SK-N-SH treated with all-trans-retinoic acid at 6 μM for 48 hours (cell line): ENCODE results near the gene SYNGAP1.

ENCODE experiments used
- ATAC-seq: fragments of 200-7000 bp; cut with Tn5 transposase; 3 replicates; pipeline ENCODE4 v1.9.1; 2020; ENCODE audit warnings: mild to moderate bottlenecking, moderate library complexity
- ARNTL ChIP-seq: fragments of 450-650 bp; formaldehyde crosslinking; IDR thresholded peaks from 2 replicates; pipeline ENCODE4 v1.5.0; 2020; ENCODE audit warnings: low read depth, mild to moderate bottlenecking, moderate library complexity, borderline replicate concordance
- BACH2 ChIP-seq: fragments of 250-450 bp; sonication (Bioruptor Pico); IDR thresholded peaks from 2 replicates; pipeline ENCODE4 v1.9.0; 2021; ENCODE audit warnings: mild to moderate bottlenecking, borderline replicate concordance
- CSDC2 ChIP-seq: fragments of 250-450 bp; sonication (Bioruptor Pico); IDR thresholded peaks from 2 replicates; pipeline ENCODE4 v1.5.0; 2020; ENCODE audit warnings: mild to moderate bottlenecking, moderate library complexity
- CSRNP3 ChIP-seq: fragments of 250-450 bp; sonication (Bioruptor Pico); IDR thresholded peaks from 2 replicates; pipeline ENCODE4 v1.5.1; 2021; ENCODE audit warnings: mild to moderate bottlenecking, moderate library complexity
- ESRRG ChIP-seq: fragments of 250-450 bp; sonication (Bioruptor Pico); IDR thresholded peaks from 2 replicates; pipeline ENCODE4 v1.6.1; 2021; ENCODE audit warnings: mild to moderate bottlenecking
- GLIS3 ChIP-seq: fragments of 250-450 bp; sonication (Bioruptor Pico); IDR thresholded peaks from 2 replicates; pipeline ENCODE4 v1.5.0; 2020; ENCODE audit warnings: mild to moderate bottlenecking, moderate library complexity
- ISL1 ChIP-seq: fragments of 250-450 bp; sonication (Bioruptor Pico); IDR thresholded peaks from 2 replicates; pipeline ENCODE4 v2.1.2; 2022; ENCODE audit warnings: mild to moderate bottlenecking, moderate library complexity
- OSR1 ChIP-seq: fragments of 250-450 bp; sonication (Bioruptor Pico); IDR thresholded peaks from 2 replicates; pipeline ENCODE4 v1.8.0; 2022; ENCODE audit warnings: moderate library complexity, mild to moderate bottlenecking, inconsistent platforms
- PPARA ChIP-seq: fragments of 250-450 bp; sonication (Bioruptor Pico); IDR thresholded peaks from 2 replicates; pipeline ENCODE4 v1.5.0; 2020; ENCODE audit warnings: mild to moderate bottlenecking, borderline replicate concordance
- RARB ChIP-seq: fragments of 250-450 bp; sonication (Bioruptor Pico); IDR thresholded peaks from 2 replicates; pipeline ENCODE4 v1.8.0; 2021; ENCODE audit warnings: mild to moderate bottlenecking, moderate library complexity
- SNAI2 ChIP-seq: fragments of 250-450 bp; sonication (Bioruptor Pico); IDR thresholded peaks from 2 replicates; pipeline ENCODE4 v1.5.0; 2020; ENCODE audit warnings: mild to moderate bottlenecking, moderate library complexity
- TCF4 ChIP-seq: fragments of 250-450 bp; sonication (Bioruptor Pico); IDR thresholded peaks from 2 replicates; pipeline ENCODE4 v1.8.0; 2021; ENCODE audit warnings: mild to moderate bottlenecking, moderate library complexity, borderline replicate concordance
- TOX ChIP-seq: fragments of 250-450 bp; sonication (Bioruptor Pico); IDR thresholded peaks from 2 replicates; pipeline ENCODE4 v1.8.0; 2021; ENCODE audit warnings: mild to moderate bottlenecking, moderate library complexity, borderline replicate concordance
- ZC3H10 ChIP-seq: fragments of 250-450 bp; sonication (Bioruptor Pico); IDR thresholded peaks from 2 replicates; pipeline ENCODE4 v1.5.1; 2021; ENCODE audit warnings: mild to moderate bottlenecking, moderate library complexity
- ZFP3 ChIP-seq: fragments of 250-450 bp; sonication (Bioruptor Pico); IDR thresholded peaks from 2 replicates; pipeline ENCODE4 v1.5.0; 2020; ENCODE audit warnings: mild to moderate bottlenecking, moderate library complexity
- ZFP30 ChIP-seq: fragments of 450-650 bp; formaldehyde crosslinking; IDR thresholded peaks from 2 replicates; pipeline ENCODE4 v1.5.0; 2022; ENCODE audit warnings: mild to moderate bottlenecking, moderate library complexity
- ZNF70 ChIP-seq: fragments of 450-650 bp; formaldehyde crosslinking; IDR thresholded peaks from 2 replicates; pipeline ENCODE4 v1.5.0; 2020; ENCODE audit warnings: mild to moderate bottlenecking, moderate library complexity
- ZNF8 ChIP-seq: fragments of 450-650 bp; formaldehyde crosslinking; IDR thresholded peaks from 2 replicates; pipeline ENCODE4 v1.5.0; 2020; ENCODE audit warnings: mild to moderate bottlenecking, moderate library complexity
- TF ChIP-seq, protein P1 (sequence below): fragments of 250-450 bp; sonication (Bioruptor Pico); IDR thresholded peaks from 2 replicates; pipeline ENCODE4 v1.5.1; 2020; ENCODE audit warnings: low read depth, mild to moderate bottlenecking, moderate library complexity
- TF ChIP-seq, protein P2 (sequence below): fragments of 250-450 bp; sonication (Bioruptor Pico); IDR thresholded peaks from 2 replicates; pipeline ENCODE4 v1.8.0; 2020; ENCODE audit warnings: mild to moderate bottlenecking, moderate library complexity, borderline replicate concordance
- TF ChIP-seq, protein P3 (sequence below): fragments of 250-450 bp; sonication (Bioruptor Pico); IDR thresholded peaks from 2 replicates; pipeline ENCODE4 v1.8.0; 2021; ENCODE audit warnings: low read depth, mild to moderate bottlenecking, moderate library complexity, borderline replicate concordance

SYNGAP1 gene

DNA sequence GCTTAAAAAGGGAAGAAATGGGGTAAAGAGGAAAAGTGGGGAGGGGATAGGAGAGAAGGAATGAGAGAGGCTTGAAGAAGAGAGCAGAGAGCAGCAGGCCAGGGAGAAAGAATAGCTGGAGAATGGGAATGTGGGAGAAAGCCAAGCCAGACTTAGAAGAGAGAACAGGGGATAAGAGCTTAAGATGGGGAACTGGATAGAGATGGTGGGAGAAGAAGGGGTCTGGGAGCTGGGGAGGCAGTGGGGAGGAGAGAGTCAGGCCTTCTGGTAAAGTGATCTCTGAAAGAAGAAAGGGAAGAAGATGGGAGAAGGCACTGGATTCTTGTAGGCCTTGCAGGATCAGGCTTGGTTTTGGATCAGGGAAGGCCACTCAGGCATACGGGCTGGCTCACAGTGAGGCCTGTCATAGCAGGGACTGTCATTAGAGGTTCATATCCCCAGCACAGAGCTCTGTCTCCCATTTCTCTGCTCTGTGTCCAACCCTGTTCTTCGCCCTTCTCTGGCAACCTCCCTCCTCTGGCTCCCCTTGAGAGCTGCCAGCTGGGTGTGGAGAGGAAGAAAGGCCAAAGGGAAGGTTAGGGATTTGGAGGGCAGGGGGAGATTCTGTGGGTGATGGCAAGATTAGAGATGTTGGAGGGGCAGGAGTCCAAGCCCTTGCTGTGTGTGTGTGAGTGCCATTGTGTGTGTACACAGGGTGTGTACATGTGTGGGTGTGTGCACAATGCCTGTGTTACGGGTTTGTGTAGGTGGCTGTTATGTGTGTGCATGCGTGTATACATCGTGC lies 9.3 kb downstream of the SYNGAP1 start (continued):
- TF ChIP-seq PPARA (CRISPR knock-in tag): no peak
- no peak for TF ChIP-seq ZNF70 (CRISPR knock-in tag)

GRCh38 chr6:33429750-33430052 lies 9.8 kb downstream of the SYNGAP1 start:
- ATAC-seq: no peak
- TF ChIP-seq TOX (CRISPR knock-in tag): no peak
- TF ChIP-seq SNAI2 (CRISPR knock-in tag): no peak
- TF ChIP-seq ZFP3 (CRISPR knock-in tag): no peak
- no peak for TF ChIP-seq ZFP30 (CRISPR knock-in tag)
- no peak for TF ChIP-seq BACH2 (CRISPR knock-in tag)
- no peak for TF ChIP-seq GLIS3
- no peak for TF ChIP-seq CSRNP3 (CRISPR knock-in tag)
- TF ChIP-seq PPARA (CRISPR knock-in tag): no peak
- no peak for TF ChIP-seq OSR1 (CRISPR knock-in tag)
- TF ChIP-seq ESRRG: no peak
- no peak for TF ChIP-seq ARNTL (CRISPR knock-in tag)
- no peak for TF ChIP-seq ZNF70 (CRISPR knock-in tag)
- TF ChIP-seq ZC3H10: no peak
- TF ChIP-seq, protein P1, sequence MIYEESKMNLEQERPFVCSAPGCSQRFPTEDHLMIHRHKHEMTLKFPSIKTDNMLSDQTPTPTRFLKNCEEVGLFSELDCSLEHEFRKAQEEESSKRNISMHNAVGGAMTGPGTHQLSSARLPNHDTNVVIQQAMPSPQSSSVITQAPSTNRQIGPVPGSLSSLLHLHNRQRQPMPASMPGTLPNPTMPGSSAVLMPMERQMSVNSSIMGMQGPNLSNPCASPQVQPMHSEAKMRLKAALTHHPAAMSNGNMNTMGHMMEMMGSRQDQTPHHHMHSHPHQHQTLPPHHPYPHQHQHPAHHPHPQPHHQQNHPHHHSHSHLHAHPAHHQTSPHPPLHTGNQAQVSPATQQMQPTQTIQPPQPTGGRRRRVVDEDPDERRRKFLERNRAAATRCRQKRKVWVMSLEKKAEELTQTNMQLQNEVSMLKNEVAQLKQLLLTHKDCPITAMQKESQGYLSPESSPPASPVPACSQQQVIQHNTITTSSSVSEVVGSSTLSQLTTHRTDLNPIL (CRISPR knock-in tag): no peak
- TF ChIP-seq, all 23 proteins: peak for 0

GRCh38 chr6:33430334-33430733 lies 10.5 kb downstream of the SYNGAP1 start:
- no peak for TF ChIP-seq ZNF70 (CRISPR knock-in tag)
- TF ChIP-seq, protein P2, sequence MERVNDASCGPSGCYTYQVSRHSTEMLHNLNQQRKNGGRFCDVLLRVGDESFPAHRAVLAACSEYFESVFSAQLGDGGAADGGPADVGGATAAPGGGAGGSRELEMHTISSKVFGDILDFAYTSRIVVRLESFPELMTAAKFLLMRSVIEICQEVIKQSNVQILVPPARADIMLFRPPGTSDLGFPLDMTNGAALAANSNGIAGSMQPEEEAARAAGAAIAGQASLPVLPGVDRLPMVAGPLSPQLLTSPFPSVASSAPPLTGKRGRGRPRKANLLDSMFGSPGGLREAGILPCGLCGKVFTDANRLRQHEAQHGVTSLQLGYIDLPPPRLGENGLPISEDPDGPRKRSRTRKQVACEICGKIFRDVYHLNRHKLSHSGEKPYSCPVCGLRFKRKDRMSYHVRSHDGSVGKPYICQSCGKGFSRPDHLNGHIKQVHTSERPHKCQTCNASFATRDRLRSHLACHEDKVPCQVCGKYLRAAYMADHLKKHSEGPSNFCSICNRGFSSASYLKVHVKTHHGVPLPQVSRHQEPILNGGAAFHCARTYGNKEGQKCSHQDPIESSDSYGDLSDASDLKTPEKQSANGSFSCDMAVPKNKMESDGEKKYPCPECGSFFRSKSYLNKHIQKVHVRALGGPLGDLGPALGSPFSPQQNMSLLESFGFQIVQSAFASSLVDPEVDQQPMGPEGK (CRISPR knock-in tag): no peak
- TF ChIP-seq TCF4 (CRISPR knock-in tag): no peak
- TF ChIP-seq TOX (CRISPR knock-in tag): no peak
- TF ChIP-seq RARB: no peak
- TF ChIP-seq CSDC2 (CRISPR knock-in tag): no peak
- TF ChIP-seq BACH2 (CRISPR knock-in tag): no peak
- no peak for TF ChIP-seq ARNTL (CRISPR knock-in tag)
- no peak for TF ChIP-seq ZFP3 (CRISPR knock-in tag)
- TF ChIP-seq, protein P3, sequence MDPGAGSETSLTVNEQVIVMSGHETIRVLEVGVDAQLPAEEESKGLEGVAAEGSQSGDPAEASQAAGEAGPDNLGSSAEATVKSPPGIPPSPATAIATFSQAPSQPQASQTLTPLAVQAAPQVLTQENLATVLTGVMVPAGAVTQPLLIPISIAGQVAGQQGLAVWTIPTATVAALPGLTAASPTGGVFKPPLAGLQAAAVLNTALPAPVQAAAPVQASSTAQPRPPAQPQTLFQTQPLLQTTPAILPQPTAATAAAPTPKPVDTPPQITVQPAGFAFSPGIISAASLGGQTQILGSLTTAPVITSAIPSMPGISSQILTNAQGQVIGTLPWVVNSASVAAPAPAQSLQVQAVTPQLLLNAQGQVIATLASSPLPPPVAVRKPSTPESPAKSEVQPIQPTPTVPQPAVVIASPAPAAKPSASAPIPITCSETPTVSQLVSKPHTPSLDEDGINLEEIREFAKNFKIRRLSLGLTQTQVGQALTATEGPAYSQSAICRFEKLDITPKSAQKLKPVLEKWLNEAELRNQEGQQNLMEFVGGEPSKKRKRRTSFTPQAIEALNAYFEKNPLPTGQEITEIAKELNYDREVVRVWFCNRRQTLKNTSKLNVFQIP: no peak
- TF ChIP-seq PPARA (CRISPR knock-in tag): no peak
- no peak for TF ChIP-seq ISL1 (CRISPR knock-in tag)
- TF ChIP-seq CSRNP3 (CRISPR knock-in tag): no peak
- no peak for TF ChIP-seq ESRRG
- TF ChIP-seq OSR1 (CRISPR knock-in tag): no peak
- TF ChIP-seq ZNF8 (CRISPR knock-in tag): no peak
- ATAC-seq: no peak
